Measurements from ENCODE around the gene GCKR.

GCKR gene

GRCh38 chr2:27496357-27497287 is at the start of gene GCKR:
Gene GCKR (plus strand): TSS chr2:27496839. CDS start chr2:27496905, 66 bp downstream.
- DNase-seq (ENCODE audit: low spot score): no peak

GRCh38 chr2:27448381-27448780 is 48.3 kb upstream of the GCKR start:
- no peak for DNase-seq (ENCODE audit: low spot score)

DNA sequence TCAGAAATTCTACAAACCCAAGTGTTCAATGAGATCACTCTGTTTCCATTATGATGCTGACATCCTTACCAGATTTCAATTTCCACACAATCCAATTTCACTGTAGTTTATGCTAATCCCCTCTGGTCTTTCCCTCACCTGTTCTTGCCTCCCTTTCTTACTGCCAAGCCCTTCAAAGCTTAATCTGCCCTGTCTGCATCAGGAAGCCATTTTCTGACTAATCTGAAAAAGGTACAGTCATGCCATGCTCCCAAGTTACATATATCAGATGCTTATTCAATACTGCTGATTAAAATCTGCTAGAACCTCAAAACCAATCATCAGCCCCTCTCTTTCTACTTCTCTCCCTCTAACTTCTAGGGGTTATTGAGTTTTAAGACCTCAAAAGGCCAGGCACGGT is 45.5 kb upstream of the GCKR start:
- no peak for DNase-seq (ENCODE audit: low spot score)

DNA sequence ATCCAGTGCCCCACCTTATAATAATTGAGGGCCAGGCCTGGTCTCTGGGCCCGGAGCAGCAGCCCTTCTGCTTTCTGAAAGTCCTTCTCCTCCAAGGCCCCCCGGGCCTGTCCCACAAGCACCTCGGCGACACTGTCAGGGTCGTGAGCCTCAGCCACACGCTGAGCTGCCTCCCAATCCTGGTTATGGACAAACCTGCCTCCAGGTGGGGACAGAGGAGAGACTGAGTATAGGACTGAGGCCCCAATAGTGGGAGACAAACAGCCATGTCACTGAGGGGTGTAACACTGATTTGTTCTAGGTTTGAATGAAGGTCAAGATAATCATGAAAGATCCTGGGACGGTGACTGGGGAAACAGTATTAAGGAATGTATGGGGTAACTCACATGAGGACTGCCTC is 42.7 kb upstream of the GCKR start:
- no peak for DNase-seq (ENCODE audit: low spot score)

DNA sequence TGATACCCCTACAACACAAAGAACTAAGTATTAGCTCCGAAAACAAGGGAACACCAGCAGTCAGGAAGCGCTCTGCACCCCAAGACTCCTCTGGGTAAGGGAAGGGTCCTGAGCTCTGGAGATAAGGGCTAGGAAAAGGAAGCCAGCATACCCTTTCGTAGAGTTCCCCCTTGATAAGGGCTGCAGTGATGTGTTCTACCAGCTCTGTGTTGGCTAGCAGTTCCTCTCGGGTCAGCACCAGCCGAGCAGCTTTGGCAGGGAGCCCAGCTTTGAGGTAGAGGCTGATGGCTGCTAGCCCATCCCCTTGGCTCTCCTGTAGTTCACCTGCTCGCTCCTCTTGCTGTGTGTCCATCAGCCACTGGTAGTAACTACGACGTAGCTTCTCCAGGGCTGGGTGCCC is 35.5 kb upstream of the GCKR start:
- DNase-seq (ENCODE audit: low spot score): peak; percentile 41

DNA sequence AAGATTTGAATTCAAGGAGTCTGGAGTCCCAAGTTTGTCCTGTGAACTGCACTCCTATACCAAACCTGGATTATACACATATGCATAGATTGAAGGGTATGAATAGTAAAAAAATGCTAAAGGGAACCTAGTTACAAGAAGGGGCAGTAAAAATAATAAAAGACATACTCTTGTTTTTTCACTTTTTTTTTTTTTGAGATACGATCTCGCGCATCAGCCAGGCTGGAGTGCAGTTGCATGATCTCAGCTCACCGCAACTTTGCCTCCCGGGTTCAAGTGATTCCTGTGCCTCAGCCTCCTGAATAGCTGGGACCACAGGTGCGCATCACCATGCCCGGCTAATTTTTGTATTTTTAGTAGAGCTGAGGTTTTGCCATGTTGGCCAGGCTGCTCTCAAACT is 32.2 kb upstream of the GCKR start:
- DNase-seq (ENCODE audit: low spot score): no peak

GRCh38 chr2:27471961-27472360 is 24.7 kb upstream of the GCKR start:
- no peak for DNase-seq (ENCODE audit: low spot score)

- no peak for DNase-seq (ENCODE audit: low spot score)
Measured at GRCh38 chr2:27485496-27485895, 11.1 kb upstream of the GCKR start.

DNA sequence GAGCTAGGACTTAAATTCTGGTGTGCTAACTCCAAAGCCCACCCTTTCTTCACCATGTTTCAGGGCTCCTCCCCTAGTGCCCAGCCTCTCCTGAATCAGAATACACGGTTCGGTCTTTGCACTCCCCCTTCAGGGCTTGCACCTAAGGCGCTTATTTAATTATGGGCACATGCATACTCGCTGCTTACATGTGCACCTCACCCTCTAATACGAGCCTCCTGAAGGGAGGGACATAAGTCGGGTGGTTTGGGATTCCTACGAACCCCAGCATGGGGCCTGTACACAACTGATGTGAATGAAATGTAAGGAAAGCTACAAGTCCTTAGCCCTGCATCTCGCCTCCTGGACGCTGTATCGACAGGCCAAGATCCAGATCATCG is 7.5 kb upstream of the GCKR start:
- DNase-seq (ENCODE audit: low spot score): peak; percentile 45

DNA sequence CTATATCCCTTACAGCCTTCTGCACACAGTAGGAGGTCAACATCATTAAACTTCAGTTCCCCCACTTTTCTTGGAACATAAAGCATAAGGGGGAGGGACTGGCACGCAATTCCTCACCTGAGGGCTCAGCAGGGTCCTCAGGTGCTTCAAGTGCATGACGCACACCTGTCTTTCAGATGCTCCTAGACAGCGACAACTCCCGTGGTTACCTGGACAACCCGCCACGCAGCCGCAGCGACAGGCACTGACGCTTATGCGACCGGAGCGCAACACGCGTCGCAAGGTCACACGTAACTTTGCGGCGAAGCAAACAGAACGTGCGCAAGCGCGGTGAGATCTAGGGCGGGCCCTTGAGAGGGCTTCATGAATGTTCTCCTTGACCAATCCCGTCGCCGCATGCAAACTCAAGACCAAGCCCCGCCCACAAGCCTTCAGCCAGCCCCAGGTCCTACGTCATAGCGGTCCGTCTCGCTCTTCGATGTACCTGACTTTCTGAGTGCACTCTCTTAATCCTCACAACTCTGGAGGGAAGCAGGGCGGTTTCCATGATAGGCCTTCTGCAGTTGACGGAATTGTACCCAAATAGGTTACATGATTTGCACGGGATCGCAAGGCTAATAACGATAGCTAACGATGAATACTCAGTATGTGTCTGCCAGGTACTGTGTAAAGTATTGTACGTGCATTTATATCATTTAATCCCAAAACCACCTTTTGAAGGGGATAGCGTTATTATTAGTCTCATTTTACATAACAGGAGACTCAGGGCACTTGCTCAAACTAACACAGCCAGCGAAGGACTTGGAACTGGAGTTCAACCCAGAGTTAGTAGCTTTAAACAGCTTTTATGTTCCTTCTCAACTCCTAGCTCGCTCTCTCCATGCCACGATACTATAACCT is 6.9 kb upstream of the GCKR start, which contains the start of gene IFT172:
IFT172 (minus strand) TSS at position 246 of the 900 bp plus-strand sequence; CDS start at position 156, 90 bp downstream.
- peak; percentile 100 for DNase-seq (ENCODE audit: low spot score)

- DNase-seq (ENCODE audit: low spot score): no peak
Measured at GRCh38 chr2:27492557-27492956, 4.1 kb upstream of the GCKR start.

GRCh38 chr2:27493948-27494283 is 2.7 kb upstream of the GCKR start:
- DNase-seq (ENCODE audit: low spot score): no peak

DNA sequence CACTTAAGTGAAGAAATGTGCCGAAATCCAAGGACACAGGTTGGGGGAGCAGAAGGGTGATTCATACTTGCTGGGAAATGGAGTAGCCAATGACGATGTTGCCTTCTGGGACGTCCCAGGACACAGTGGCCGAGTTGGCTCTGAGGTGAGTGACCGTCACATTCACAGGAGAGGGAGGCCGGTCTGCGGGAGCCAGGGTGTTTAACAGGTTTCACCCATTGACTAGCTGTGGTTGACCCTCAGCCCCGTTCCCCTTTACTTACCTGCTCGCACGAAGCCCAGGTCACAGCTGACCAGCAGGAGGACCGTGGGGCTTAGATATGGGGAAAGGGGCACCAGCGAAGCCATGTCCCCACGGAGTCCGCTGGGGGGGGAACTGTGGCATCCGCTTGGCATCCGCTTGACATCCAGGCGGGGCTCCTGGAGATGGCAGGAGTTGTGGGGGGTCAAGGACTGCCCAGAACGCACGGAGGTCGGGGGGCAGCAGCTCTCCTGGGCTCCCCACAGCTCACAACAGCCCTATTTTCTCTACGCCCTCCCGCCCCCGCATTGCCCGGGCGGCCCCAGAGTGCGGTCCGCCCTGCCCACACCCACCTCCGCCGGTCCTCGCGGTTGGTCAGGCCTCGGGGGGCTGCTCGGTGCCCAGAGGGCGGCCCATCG is 2.2 kb upstream of the GCKR start:
- DNase-seq (ENCODE audit: low spot score): no peak

- no peak for DNase-seq (ENCODE audit: low spot score)
Measured at GRCh38 chr2:27494944-27495554, 1.6 kb upstream of the GCKR start, which contains the start of gene FNDC4. Gene FNDC4 (minus strand): TSS chr2:27495200. CDS start chr2:27494679, 521 bp downstream.

DNA sequence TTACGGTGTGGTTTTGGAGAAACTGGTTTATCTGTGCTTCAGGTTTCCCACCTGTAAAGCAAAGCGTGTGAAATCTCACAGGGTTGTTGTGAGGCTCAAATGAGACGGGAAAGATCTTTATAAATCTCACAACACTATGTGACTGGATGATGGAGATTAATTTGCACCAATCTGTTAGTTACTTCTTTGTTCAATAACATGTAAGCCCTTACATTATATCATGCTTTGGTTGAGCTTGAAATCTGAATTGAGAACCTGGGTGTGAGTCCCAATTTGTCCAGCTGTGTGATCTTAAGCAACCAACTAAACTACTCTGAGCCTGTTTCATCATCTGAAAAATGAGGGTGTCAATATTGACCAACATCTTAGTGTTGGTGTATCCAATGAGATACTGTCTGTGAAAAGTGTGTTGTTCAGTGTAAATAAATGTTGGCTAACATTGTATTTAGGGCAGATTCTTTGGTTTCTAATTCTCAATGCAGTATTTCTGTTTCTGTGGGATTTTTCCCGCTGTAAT is 741 bp upstream of the GCKR start:
- DNase-seq (ENCODE audit: low spot score): no peak

DNA sequence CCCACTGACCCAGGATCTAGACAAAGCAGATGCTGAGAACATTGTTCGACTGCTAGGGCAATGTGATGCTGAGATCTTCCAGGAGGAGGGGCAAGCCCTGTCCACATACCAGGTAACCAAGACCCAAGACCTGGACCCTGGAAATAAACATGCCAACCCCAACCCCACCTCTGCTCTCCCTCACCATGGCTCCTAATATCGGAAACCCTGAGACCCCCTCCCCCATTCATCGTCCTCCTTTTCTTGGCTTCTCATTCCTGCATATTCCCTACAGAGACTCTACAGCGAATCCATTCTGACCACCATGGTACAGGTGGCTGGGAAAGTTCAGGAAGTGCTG is 619 bp downstream of the GCKR start:
- no peak for DNase-seq (ENCODE audit: low spot score)

DNA sequence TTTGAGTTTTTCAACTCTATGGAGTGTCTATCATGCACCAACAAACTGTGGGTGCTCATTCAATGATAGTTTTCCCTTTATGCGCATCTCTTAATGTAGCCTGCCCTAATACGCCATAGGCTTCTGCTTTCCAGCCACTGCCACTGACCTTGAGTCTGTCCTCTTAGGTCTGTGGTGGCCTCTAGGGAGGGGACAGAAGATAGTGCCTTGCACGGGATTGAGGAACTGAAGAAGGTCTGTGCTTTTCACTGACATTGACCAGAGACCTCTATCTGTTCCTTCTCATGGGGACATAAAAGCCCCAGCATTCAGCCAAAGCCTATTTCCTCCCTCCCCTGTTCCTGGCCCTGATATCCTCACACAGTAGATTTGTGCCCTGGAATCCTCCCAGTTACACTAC is 2.3 kb downstream of the GCKR start:
- DNase-seq (ENCODE audit: low spot score): no peak

- no peak for DNase-seq (ENCODE audit: low spot score)
Measured at GRCh38 chr2:27501042-27501441, 4.4 kb downstream of the GCKR start.

DNA sequence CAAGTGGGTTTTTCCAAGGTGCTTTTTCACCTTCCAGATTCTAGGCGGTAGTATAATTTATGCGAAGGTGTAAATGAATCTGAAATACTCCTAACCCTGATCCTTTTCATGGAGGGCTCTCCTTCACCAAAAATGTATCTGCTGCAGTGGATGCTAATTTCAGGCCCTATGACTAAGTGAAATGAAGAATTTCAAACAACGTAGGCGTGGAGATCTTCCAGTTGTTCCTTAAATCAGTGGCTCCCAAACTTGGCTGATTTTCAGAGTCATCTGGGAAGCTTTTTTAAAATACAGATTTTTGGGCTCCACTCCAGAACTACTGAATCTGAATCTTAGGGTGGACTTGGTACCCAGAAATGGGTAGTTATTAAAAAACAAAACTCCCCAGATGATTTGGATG is 5.5 kb downstream of the GCKR start:
- no peak for DNase-seq (ENCODE audit: low spot score)

DNA sequence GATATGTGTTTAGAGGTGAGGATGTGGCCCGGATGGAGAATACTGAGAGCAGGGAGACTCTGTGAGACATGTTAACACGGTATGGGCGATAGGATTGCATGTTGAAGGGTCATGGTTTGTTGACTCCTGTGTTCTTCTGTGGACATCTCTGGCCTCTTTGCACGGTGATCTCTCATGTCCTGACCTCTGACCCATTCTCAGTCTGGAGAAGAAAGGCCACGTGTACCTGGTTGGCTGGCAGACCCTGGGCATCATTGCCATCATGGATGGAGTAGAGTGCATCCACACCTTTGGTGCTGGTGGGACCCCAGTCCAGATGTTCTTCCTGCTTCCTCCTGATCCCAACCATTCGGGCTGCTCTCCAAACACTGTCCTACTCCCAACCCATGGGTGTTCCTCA is 9.9 kb downstream of the GCKR start:
- no peak for DNase-seq (ENCODE audit: low spot score)

GRCh38 chr2:27507293-27507692 is 10.7 kb downstream of the GCKR start:
- DNase-seq (ENCODE audit: low spot score): no peak

DNA sequence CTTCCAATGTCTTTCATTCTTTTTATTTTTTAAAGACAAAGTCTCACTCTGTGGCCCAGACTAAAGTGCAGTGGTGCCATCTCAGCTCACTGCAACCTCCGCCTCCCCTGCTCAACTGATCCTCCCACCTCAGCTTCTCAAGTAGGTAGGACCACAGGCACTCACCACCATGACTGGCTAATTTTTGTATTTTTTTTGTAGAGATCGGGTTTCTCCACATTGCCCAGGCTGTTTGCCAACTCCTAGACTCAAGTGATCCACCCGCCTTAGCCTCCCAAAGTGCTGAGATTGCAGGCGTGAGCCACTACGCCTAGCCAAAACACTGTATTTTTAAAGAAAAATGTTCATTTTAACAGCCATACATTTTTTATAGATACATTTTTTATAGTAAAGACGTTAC is 12.7 kb downstream of the GCKR start:
- DNase-seq (ENCODE audit: low spot score): no peak

Measured in hematopoietic multipotent progenitor cell treated with erythropoietin and hydrocortisone succinate and interleukin-3 and kit ligand, for 15 days (in vitro differentiated cells).